Fibroblast of villous mesenchyme (primary cell): ENCODE results near the gene LDOC1. TPM values are rescaled to one million over a fixed set of nuclear protein-coding genes. Genes with fewer than 3 reads are reported as not detected.
"Not testable (repeated sequence)": the region's sequence is repeated elsewhere in the genome, so short reads cannot be mapped to it uniquely, and the experiment has no call there.

Experiments
- DNase-seq: peaks from one replicate; pipeline ENCODE4 v3.0.0-alpha.2; 2010; ENCODE audit warnings: low read depth
- H3K4me3 ChIP-seq: 2 replicates; pipeline ENCODE4 v1.5.1; 2011; ENCODE audit warnings: low read depth, mild to moderate bottlenecking, low read length
- total RNA-seq: library from RNA; depleted of rRNA; stranded (reverse); fragments of >200 nt; gene quantifications from 2 replicates; pipeline ENCODE4 v1.2.3, GENCODE V29; 2012
- TF ChIP-seq, protein P1 (sequence below): IDR thresholded peaks from 2 replicates; pipeline ENCODE4 v1.5.1; 2012; ENCODE audit warnings: low read depth, mild to moderate bottlenecking, low read length; ENCODE audit not compliant: insufficient read depth

The LDOC1 gene
- total RNA-seq, 1 donor = 5.2 TPM

DNA sequence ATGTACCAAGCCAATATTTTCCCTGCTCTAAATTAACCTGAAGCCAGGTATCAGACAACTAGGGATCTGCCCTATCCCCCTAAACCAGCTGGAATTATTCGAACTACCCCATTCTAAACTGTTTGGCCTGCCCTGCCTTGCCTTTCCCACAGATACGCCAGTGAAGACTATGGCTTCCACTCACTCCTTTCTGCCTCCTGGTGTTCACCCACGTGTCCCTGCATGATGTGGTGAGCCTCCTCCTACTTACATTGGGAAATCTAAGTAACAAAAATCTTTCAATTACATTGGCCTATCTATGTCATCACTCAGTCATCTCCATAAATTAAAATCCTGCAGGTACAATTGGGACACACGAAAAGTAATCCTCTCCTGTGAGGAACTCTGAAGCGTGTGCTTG, 6.1 kb upstream of the LDOC1 start:
- TF ChIP-seq, protein P1, sequence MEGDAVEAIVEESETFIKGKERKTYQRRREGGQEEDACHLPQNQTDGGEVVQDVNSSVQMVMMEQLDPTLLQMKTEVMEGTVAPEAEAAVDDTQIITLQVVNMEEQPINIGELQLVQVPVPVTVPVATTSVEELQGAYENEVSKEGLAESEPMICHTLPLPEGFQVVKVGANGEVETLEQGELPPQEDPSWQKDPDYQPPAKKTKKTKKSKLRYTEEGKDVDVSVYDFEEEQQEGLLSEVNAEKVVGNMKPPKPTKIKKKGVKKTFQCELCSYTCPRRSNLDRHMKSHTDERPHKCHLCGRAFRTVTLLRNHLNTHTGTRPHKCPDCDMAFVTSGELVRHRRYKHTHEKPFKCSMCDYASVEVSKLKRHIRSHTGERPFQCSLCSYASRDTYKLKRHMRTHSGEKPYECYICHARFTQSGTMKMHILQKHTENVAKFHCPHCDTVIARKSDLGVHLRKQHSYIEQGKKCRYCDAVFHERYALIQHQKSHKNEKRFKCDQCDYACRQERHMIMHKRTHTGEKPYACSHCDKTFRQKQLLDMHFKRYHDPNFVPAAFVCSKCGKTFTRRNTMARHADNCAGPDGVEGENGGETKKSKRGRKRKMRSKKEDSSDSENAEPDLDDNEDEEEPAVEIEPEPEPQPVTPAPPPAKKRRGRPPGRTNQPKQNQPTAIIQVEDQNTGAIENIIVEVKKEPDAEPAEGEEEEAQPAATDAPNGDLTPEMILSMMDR = no peak
- no peak overlapping the region for H3K4me3 ChIP-seq
- no peak for DNase-seq

DNA sequence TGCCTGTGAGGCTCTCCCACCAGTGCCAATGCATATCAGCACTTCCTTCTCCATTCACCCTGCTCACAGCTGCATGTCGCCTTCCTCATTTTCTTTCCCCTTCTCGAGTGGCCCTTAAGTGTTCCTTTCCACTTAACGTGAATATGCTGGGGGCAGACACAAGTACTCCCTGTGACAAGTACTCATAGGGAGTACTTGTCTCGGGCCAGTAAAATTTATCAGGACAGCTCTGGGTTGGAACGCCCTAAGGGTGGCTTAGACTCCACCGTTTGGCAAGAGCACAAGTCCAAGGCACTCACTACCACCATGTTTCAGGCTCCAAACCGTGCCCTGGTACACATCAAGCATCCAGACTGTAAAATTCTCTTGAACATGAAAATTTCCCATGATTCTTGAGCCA, 3.9 kb upstream of the LDOC1 start:
- TF ChIP-seq, protein P1 = no peak
- no peak for DNase-seq
- no peak overlapping the region for H3K4me3 ChIP-seq

DNA sequence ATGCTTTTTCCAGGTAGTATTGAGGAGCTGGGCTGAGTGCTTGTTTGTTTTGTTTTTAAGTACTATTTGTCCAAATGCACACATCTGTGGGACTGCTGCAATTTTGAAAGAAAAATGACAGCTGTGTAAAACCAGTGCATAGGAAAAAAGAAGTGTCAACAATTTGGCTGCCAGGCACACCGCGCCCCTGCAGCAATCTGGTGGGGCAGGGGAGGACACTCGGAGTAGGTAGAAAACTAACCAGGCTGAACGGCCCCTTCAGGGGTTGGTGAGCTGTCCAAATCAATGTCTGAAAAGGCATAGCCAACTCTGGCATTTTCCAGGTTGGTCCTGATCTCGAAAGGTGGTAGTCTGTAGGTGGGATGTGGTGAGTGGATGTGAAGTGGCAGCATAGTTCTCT, 1.1 kb downstream of the LDOC1 start:
- DNase-seq = no peak
- TF ChIP-seq, protein P1 = no peak
- H3K4me3 ChIP-seq = peak overlapping the region; percentile 71

DNA sequence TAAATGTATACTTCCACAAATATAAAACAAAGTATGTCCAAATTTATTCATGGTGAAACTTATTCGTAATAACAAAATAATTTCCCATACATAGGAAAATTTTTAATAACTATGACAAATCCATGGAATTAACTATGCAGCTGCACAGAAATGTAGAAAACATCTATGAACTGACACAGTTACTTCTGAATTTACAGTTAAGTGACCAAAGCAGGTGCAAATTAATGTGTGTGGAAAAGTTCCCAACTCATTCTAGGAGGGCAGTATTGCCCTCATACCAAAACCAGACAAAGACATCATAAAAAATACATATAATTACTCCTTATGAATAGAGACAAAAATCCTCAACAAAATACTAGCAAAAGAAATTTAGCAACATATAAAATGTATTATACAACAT, 12.5 kb downstream of the LDOC1 start:
- H3K4me3 ChIP-seq = no peak overlapping the region
- no peak for DNase-seq
- TF ChIP-seq, protein P1 = no peak

DNA sequence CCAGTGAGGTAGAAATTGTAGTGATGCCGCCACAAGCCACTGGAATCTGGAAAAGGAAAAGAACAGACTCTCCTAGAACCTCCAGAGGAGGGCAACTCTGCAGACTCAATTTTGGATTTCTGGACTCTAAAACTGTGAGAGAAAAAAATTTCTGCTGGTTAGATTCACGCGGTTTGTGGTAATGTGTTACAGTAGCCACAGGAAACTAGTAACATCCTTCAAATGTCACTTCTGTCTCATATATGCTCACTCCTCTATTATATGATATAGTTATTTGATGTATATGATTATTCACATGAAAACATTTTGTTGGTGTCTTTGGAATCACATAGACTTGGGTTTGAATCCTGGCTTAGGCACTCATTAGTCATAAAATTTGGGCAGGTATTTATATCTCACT, 18.8 kb downstream of the LDOC1 start:
- no peak overlapping the region for H3K4me3 ChIP-seq
- TF ChIP-seq, protein P1 = no peak
- DNase-seq = no peak

DNA sequence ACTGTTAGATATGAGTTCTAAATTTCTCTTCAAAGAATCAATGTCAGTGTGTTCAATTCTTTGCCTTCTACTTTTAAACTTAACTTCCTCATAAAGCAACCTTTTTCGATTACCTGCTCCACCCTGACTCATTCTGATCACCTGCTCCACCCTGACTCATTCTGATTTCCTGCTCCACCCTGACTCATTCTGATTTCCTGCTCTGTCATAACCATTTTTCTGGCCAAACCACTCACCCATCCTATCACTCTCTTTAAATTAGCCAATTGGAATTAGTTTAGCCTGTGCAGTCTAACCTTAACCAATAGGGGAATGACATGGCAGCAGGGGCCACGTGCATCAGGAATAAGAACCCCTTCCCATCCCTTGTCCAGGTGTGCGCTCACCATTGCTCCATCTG, 21.7 kb downstream of the LDOC1 start:
- not testable (repeated sequence) for H3K4me3 ChIP-seq, DNase-seq

DNA sequence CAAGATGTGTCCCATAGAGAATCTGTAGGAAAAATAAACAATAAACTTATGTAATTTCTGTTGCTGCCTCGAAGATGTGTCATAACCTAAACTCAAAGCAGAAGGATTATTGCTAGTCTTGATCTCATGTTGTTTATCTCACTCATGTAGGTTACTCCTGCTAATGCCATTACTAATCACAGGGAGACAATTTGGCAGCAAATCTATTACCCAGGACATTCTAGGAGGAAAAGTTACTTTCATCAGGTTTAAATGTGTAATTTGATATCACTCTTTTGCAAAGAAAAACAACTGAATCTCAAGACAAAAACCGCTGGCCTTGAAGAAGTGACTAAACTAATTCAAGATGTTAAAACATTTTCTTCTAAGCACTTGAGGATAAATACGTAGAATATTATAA, 34.0 kb downstream of the LDOC1 start:
- DNase-seq = peak; percentile 18
- TF ChIP-seq, protein P1 = no peak
- no peak overlapping the region for H3K4me3 ChIP-seq
